ENCODE results near the gene SRPRB.

SRPRB gene

DNA sequence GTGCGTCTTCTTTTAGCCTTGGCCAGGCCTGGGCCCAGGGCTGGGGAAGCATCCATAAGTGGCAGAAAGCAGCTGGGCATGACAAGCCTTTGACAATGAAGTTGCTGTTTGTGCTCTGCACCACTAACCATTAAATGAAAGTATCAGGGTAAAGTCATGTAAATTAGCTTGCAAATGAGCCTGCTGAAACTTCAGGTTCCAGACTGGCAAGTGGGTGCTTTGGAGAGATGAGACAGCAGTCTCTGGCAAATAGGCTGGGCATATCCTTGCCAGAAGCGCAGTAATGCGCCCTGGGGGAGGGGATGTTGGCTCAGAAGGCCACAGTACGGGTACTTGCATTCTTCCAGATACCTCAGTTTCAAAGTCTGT lies 49.4 kb downstream of the SRPRB start:
- no peak for TF ChIP-seq ZFX (IDR thresholded peaks at IDR 0.05)
- TF ChIP-seq, protein P1, sequence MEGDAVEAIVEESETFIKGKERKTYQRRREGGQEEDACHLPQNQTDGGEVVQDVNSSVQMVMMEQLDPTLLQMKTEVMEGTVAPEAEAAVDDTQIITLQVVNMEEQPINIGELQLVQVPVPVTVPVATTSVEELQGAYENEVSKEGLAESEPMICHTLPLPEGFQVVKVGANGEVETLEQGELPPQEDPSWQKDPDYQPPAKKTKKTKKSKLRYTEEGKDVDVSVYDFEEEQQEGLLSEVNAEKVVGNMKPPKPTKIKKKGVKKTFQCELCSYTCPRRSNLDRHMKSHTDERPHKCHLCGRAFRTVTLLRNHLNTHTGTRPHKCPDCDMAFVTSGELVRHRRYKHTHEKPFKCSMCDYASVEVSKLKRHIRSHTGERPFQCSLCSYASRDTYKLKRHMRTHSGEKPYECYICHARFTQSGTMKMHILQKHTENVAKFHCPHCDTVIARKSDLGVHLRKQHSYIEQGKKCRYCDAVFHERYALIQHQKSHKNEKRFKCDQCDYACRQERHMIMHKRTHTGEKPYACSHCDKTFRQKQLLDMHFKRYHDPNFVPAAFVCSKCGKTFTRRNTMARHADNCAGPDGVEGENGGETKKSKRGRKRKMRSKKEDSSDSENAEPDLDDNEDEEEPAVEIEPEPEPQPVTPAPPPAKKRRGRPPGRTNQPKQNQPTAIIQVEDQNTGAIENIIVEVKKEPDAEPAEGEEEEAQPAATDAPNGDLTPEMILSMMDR (conservative IDR thresholded peaks at IDR 0.05), result no peak
- H3K27ac ChIP-seq, result no peak overlapping the region

DNA sequence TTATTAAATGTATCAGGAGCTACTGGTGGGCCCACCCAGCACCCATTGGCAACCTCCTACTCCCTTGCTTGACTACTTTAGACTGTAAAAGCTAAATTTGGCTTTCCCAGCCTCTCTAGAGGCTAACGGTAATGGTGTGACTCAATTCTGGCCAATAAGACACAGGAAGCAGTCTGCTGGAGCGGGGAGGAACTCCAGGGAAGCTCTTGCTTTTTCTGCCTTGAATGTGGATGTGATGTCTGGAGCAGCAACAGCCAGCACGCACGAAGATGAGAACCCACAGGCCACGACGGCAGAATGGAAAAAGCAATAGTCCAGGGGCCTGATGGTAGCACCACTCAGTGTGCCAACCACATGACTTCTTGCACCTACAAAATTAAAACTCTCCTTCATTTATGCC lies 50.2 kb downstream of the SRPRB start:
- no peak for TF ChIP-seq ZFX (IDR thresholded peaks at IDR 0.05)
- TF ChIP-seq, protein P1 (conservative IDR thresholded peaks at IDR 0.05), result no peak
- no peak overlapping the region for H3K27ac ChIP-seq

DNA sequence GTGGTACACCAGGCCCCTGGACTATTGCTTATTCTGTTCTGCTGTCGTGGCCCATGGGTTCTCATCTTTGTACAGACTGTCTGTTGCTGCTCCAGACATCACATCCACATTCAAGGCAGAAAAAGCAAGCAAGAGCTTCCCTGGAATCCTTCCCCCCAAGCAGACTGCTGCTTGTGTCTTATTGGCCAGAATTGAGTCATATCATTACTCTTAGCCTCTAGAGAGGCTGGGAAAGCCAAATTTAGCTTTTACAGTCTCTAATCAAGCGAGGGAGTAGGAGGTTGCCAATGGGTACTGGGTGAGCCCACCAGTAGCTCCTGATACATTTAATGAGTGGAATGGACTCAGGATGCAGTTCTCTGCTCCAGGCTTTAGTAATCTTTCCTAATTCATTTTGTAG lies 50.7 kb downstream of the SRPRB start:
- H3K27ac ChIP-seq, result no peak overlapping the region
- TF ChIP-seq, protein P1 (conservative IDR thresholded peaks at IDR 0.05), result no peak
- no peak for TF ChIP-seq ZFX (IDR thresholded peaks at IDR 0.05)

DNA sequence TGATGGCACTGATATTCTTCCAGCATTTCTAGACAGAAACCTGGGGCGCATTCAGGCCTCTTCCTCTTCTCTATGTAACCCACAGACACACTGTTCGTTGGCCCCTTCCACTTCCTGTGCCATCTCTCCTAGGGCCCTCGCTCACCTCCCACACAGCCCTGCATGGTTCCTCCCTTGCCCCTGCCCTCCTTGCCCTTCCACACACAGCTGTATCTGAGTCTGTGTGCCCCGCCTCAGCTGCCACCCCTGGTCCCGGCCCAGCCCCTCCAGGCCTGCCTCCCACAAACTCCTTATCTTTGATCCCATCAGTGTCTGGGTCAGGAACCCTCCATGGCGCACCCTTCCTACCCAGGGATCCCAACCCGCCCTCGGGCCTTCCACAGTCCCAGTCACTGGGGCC lies 52.2 kb downstream of the SRPRB start:
- TF ChIP-seq ZFX (IDR thresholded peaks at IDR 0.05), result no peak
- TF ChIP-seq, protein P1 (conservative IDR thresholded peaks at IDR 0.05), result no peak

DNA sequence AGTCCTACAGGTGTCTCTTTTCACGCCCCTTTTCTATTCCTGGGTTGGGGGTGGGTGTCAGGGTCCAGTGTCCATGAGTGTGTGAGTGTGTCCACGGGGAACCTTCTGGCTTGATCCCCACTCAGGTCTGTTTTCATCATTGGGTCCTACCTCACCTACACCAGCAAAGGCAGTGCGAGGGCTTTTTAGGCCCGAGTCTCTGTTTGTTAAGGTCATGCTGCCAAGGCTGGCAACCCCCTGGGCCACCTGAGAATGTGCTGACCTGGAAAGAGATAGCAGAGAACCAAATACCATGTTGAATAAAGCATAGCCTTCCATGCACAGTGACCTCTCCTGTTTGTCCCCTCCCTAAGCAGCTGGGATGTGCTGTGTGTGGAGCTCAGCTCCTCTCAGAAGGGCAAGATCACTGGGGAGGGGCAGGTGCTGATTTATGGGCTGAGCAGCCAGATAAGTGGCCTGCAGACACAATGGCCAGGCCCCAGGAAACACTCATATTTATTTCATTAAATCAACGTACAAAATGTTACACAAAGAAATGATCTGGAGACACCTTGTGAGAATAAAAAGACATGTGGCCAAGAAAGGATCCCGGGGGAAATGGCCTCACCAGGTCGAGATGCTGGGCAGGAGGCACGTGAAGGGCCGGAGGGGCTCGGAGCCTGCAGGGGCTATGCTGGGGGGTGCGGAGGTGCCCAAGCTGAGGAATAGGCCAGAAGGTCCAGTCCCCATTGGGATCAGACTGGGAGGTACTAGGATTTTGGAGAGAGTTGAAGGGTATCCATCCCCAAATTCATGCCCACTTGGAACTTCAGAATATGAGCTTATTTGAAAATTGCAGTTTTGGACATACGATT lies 54.0 kb downstream of the SRPRB start:
- H3K27ac ChIP-seq, result no peak overlapping the region
- TF ChIP-seq, protein P1 (conservative IDR thresholded peaks at IDR 0.05), result no peak
- TF ChIP-seq ZFX (IDR thresholded peaks at IDR 0.05), result no peak

More for the DNA sequence above, 52.2 kb downstream of the SRPRB start:
- no peak overlapping the region for H3K27ac ChIP-seq

DNA sequence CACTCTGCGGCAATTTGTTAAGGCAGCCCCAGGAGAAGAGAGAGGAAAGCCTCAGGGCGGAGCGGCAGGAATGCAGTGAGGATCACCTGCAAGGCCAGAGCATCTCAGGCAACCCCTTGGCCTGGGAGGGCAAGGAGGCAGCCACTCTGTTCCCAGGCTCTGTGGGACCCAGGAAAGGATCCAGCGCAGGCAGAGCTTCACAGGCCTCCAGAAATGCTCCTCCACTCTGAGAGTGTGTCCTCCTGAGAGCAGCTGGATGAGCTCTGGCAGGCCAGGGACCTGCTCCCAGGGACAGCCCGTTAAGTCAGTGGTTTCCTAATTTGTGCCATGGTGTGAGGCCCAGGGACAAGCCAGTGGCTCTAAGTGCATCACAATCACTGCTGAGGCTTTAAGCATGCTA lies 54.9 kb downstream of the SRPRB start:
- TF ChIP-seq, protein P1 (conservative IDR thresholded peaks at IDR 0.05), result no peak
- TF ChIP-seq ZFX (IDR thresholded peaks at IDR 0.05), result no peak
- no peak overlapping the region for H3K27ac ChIP-seq

DNA sequence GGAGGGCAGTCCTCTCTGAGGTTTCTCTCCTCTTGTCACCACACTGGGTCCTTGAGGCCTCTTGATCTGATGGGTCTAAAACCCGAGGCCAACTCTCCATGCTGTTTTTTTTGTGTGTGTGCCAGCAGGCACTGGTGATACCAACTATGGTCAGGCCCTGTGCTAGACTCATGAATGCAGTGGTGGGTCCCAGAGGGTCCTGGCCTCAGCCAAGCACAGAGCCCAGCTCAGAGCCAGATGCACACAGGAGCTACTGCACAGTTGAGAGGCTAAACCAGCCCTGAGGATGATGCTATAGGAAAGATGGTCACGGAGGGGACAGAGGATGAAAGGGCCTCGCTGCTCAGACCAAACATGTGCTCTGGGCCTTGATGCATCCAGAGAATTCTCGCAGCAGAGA lies 56.5 kb downstream of the SRPRB start:
- no peak overlapping the region for H3K27ac ChIP-seq
- TF ChIP-seq ZFX (IDR thresholded peaks at IDR 0.05), result no peak
- TF ChIP-seq, protein P1 (conservative IDR thresholded peaks at IDR 0.05), result no peak
